Stomach (tissue), 9 donors: Measurements from ENCODE around the gene PRKCB. TPM values are rescaled to one million over a fixed set of nuclear protein-coding genes. Genes with fewer than 3 reads are reported as not detected.
"Not testable (repeated sequence)": the region's sequence is repeated elsewhere in the genome, so short reads cannot be mapped to it uniquely, and the experiment has no call there.

Source experiments
- DNase-seq, 2 donors: peaks; one replicate each; pipeline versions ENCODE4 v3.0.0 to v3.0.0-alpha.2; 2013 to 2019
- H3K27ac ChIP-seq, 5 donors: fragments of 200-600 bp in 4 of 5; sonication (generic) in 4 of 5; one replicate each; pipeline ENCODE4 v1.5.1; 2013 to 2019; ENCODE audit warnings: mild to moderate bottlenecking in 1 of 5, moderate library complexity in 1 of 5
- H3K27me3 ChIP-seq, 3 donors: fragments of 200-600 bp; sonication (generic); one replicate each; pipeline ENCODE4 v1.5.1; 2017 to 2019; ENCODE audit warnings: mixed run types in 1 of 3
- H3K36me3 ChIP-seq, 4 donors: fragments of 200-600 bp; sonication (generic); 1 replicate in 3 of 4; 2 replicates in 1 of 4; pipeline ENCODE4 v1.5.1; 2016 to 2019
- H3K4me1 ChIP-seq, 4 donors: fragments of 200-600 bp; sonication (generic); one replicate each; pipeline ENCODE4 v1.5.1; 2016 to 2019
- H3K4me3 ChIP-seq, 4 donors: fragments of 200-600 bp; sonication (generic) in 3 of 4; one replicate each; pipeline ENCODE4 v1.5.1; 2016 to 2019; ENCODE audit warnings: mild to moderate bottlenecking in 1 of 4
- H3K9me3 ChIP-seq, 4 donors: fragments of 200-600 bp; sonication (generic); one replicate each; pipeline ENCODE4 v1.5.1; 2016 to 2019
- CTCF ChIP-seq, 7 experiments: fragments of 450-650 bp in 4 of 7; fragments of 200-600 bp in 3 of 7; sonication (generic) in 3 of 7; IDR thresholded peaks; one replicate each; pipeline ENCODE4 v1.5.1; 2016 to 2019; ENCODE audit warnings: antibody characterized with exemption in 7 of 7, control low read depth in 2 of 7, mild to moderate bottlenecking in 1 of 7
- EP300 ChIP-seq: sonication (generic); formaldehyde crosslinking; IDR thresholded peaks from one replicate; pipeline ENCODE4 v1.6.1; 2017; ENCODE audit warnings: antibody characterized with exemption
- POLR2A ChIP-seq, 4 donors: fragments of 450-650 bp; IDR thresholded peaks; one replicate each; pipeline ENCODE4 v1.6.1; 2016; ENCODE audit warnings: antibody characterized with exemption in 4 of 4, control low read depth in 2 of 4, mild to moderate bottlenecking in 1 of 4, moderate library complexity in 1 of 4
- POLR2AphosphoS5 ChIP-seq, 3 donors: sonication (generic); formaldehyde crosslinking; IDR thresholded peaks; one replicate each; pipeline ENCODE4 v1.6.1; 2016; ENCODE audit warnings: antibody characterized with exemption in 3 of 3
- WGBS, 5 donors: extraction: QIAGEN DNeasy Blood & Tissue Kit in 3 of 5; methylation state at CpG; one replicate each; pipeline versions ENCODE4 v1.1.5 to v1.1.7; 2013 to 2018; 5-methylcytosine and 5-hydroxymethylcytosine counted together
- intact Hi-C: fragments of 100-400 bp; cut with DNase I; formaldehyde crosslinking; loops from one replicate; pipeline ENCODE4 v1.15.1; 2023; ENCODE audit warnings: low total_unique reads
- polyA plus RNA-seq, 3 donors: library from polyadenylated mRNA; stranded (reverse); fragments of 200-250 nt; gene quantifications; one replicate each; pipeline ENCODE4 v1.2.3, GENCODE V29; 2013
- total RNA-seq, 5 donors: library from RNA; depleted of rRNA; stranded (reverse); fragments of >200 nt; gene quantifications; one replicate each; pipeline versions ENCODE4 v1.1.0 to v1.2.3, GENCODE V29; 2014 to 2016
- donor health status: healthy with polysubstance abuse.
- donor health status: Bipolar disorder and iron deficiency.
- donor health status: healthy.

PRKCB gene
- total and polyA plus RNA-seq, 8 donors: 1.1 to 49.6 (median 14.7) TPM

- Histone ChIP-seq H3K36me3 (no peaks in the 10 kb centered on the region), H3K27ac (no peak overlapping the region), H3K9me3 (peaks cover 0 to 19% (median 10%) of the 10 kb centered on the region in 4 donors), H3K4me3 (no peak overlapping the region), H3K27me3 (peaks cover 0 to 22% (median 0%) of the 10 kb centered on the region in 3 donors), H3K4me1 (no peaks in the 10 kb centered on the region)
- DNase-seq: no peak
- intact Hi-C loops: no loop called here
- 60 to 82% (median 67%) methylated on average over 2 of the region's 2 CpGs for WGBS, 5 donors
- TF ChIP-seq POLR2AphosphoS5 (IDR thresholded peaks at IDR 0.05) (no peak), EP300 (no peak), CTCF (IDR thresholded peaks at IDR 0.05) (no peak), POLR2A (IDR thresholded peaks at IDR 0.05) (no peak)
Observed at GRCh38 chr16:24232936-24233335, 397.2 kb downstream of the PRKCB start.

- Histone ChIP-seq H3K27ac (no peak overlapping the region), H3K9me3 (peaks cover 0 to 20% (median 13%) of the 10 kb centered on the region in 4 donors), H3K4me3 (no peak overlapping the region), H3K36me3 (no peaks in the 10 kb centered on the region), H3K4me1 (no peaks in the 10 kb centered on the region), H3K27me3 (peaks cover 0 to 15% (median 0%) of the 10 kb centered on the region in 3 donors)
- 67 to 80% (median 74%) methylated on average over 5 of the region's 5 CpGs for WGBS, 5 donors
- TF ChIP-seq POLR2AphosphoS5 (IDR thresholded peaks at IDR 0.05) (no peak), CTCF (IDR thresholded peaks at IDR 0.05) (no peak)
- no peak for DNase-seq
- intact Hi-C loops: no loop called here
Observed at GRCh38 chr16:24234737-24235136, 399.0 kb downstream of the PRKCB start.

- DNase-seq: no peak
- H3K4me3 ChIP-seq: no peak overlapping the region
- no peaks in the 10 kb centered on the region for H3K4me1 ChIP-seq
- intact Hi-C loops: no loop called here
- 52 to 63% (median 54%) methylated on average over 2 of the region's 2 CpGs for WGBS, 5 donors
- H3K9me3 ChIP-seq: peaks cover 0 to 20% (median 13%) of the 10 kb centered on the region in 4 donors
- no peak overlapping the region for H3K27ac ChIP-seq
- peaks cover 0 to 8% (median 0%) of the 10 kb centered on the region in 3 donors for H3K27me3 ChIP-seq
- no peak for TF ChIP-seq CTCF (IDR thresholded peaks at IDR 0.05)
- no peak for TF ChIP-seq POLR2AphosphoS5 (IDR thresholded peaks at IDR 0.05)
- no peak for TF ChIP-seq POLR2A (IDR thresholded peaks at IDR 0.05)
- TF ChIP-seq EP300: no peak
- no peaks in the 10 kb centered on the region for H3K36me3 ChIP-seq
Observed at GRCh38 chr16:24235806-24236205, 400.0 kb downstream of the PRKCB start.

GRCh38 chr16:24238846-24239245 is 403.1 kb downstream of the PRKCB start:
- H3K4me3 ChIP-seq, H3K4me1 ChIP-seq, H3K36me3 ChIP-seq, H3K27ac ChIP-seq, H3K27me3 ChIP-seq, DNase-seq, intact Hi-C loops: not testable (repeated sequence)
- peaks cover 0 to 20% (median 13%) of the 10 kb centered on the region in 4 donors for H3K9me3 ChIP-seq
- 44 to 66% (median 62%) methylated on average over 2 of the region's 2 CpGs for WGBS, 5 donors

GRCh38 chr16:24246911-24247607 is 411.3 kb downstream of the PRKCB start:
- 56 to 81% (median 79%) methylated on average over 4 of the region's 4 CpGs for WGBS, 5 donors
- no peak for DNase-seq
- no peak overlapping the region for H3K27ac ChIP-seq
- H3K36me3 ChIP-seq: no peaks in the 10 kb centered on the region
- H3K27me3 ChIP-seq: peaks cover 0 to 40% (median 0%) of the 10 kb centered on the region in 3 donors
- no peaks in the 10 kb centered on the region for H3K4me1 ChIP-seq
- H3K9me3 ChIP-seq: no peaks in the 10 kb centered on the region
- intact Hi-C loops: no loop called here
- no peak for TF ChIP-seq POLR2A (IDR thresholded peaks at IDR 0.05)
- TF ChIP-seq CTCF (IDR thresholded peaks at IDR 0.05): no peak
- no peak for TF ChIP-seq EP300
- no peak for TF ChIP-seq POLR2AphosphoS5 (IDR thresholded peaks at IDR 0.05)
- no peak overlapping the region for H3K4me3 ChIP-seq
